HepG2 (cell line): ENCODE data around the gene ATP5MC2. TPM values are rescaled to one million over a fixed set of nuclear protein-coding genes. Genes with fewer than 3 reads are reported as not detected.

Experiments used
- ATAC-seq: fragments of 200-7000 bp; cut with Tn5 transposase; 3 replicates; pipeline ENCODE4 v1.9.1; 2020; ENCODE audit warnings: mild to moderate bottlenecking, moderate library complexity
- BruUV-seq: library from RNA; stranded (reverse); fragments of 400-500 nt; replicated peaks from 2 replicates; lab custom pipeline; 2021; lab: Mats Ljungman, UMichigan
- CTCF ChIA-PET: fragments of 300-600 bp; formaldehyde crosslinking; extraction: SDS; loops from one replicate; lab custom pipeline; 2021; ENCODE audit warnings: low total read pairs, inconsistent platforms, low intra/inter-chr PET ratio; lab: Yijun Ruan, JAX
- POLR2A ChIA-PET: fragments of 350-600 bp; sonication (Branson Sonifier 250); formaldehyde crosslinking; loops from one replicate; lab custom pipeline; 2020; ENCODE audit warnings: antibody characterized with exemption, inconsistent platforms; lab: Yijun Ruan, JAX
- DNase-seq: peaks from one replicate; pipeline ENCODE4 v3.0.0-alpha.2; 2015; ENCODE audit warnings: low spot score
- FAIRE-seq: peaks from 3 replicates; lab custom pipeline; 2011; peaks lifted over from hg19 to GRCh38; lab: Jason Lieb, UNC
- H2AFZ ChIP-seq: one replicate; pipeline ENCODE4 v1.6.1; 2011; ENCODE audit warnings: low read length, inconsistent platforms
- H3K27ac ChIP-seq: fragments of 300-600 bp; 3 replicates; pipeline ENCODE4 v1.8.0; 2011; ENCODE audit warnings: mixed run types, mild to moderate bottlenecking, mixed read lengths, low read length, inconsistent platforms; ENCODE audit not compliant: insufficient read depth; ENCODE audit errors: extremely low read length
- H3K27me3 ChIP-seq, 2 experiments: fragments of 200-600 bp in 1 of 2; 2 replicates in 1 of 2; 3 replicates in 1 of 2; pipeline versions ENCODE4 v1.6.0 to v1.8.0; 2011; ENCODE audit warnings: low read length in 2 of 2, mild to moderate bottlenecking in 2 of 2, moderate library complexity in 2 of 2, inconsistent platforms in 1 of 2; ENCODE audit not compliant: insufficient read depth in 2 of 2, control insufficient read depth in 1 of 2
- H3K36me3 ChIP-seq, 2 experiments: fragments of 200-600 bp in 1 of 2; replicated peaks in 1 of 2; 2 replicates in 1 of 2; 3 replicates in 1 of 2; pipeline versions ENCODE4 v1.5.1 to v1.8.0; 2011; ENCODE audit warnings: low read length in 2 of 2, inconsistent platforms in 1 of 2; ENCODE audit not compliant: insufficient read depth in 2 of 2, control insufficient read depth in 1 of 2
- H3K4me1 ChIP-seq: 2 replicates; pipeline ENCODE4 v1.5.1; 2012; ENCODE audit warnings: low read length, inconsistent platforms; ENCODE audit not compliant: insufficient read depth
- H3K4me2 ChIP-seq: 2 replicates; pipeline ENCODE4 v1.6.0; 2011; ENCODE audit warnings: low read depth, low read length, inconsistent platforms
- H3K4me3 ChIP-seq, 3 experiments: fragments of 200-600 bp in 1 of 3; sonication (generic), shearing (Covaris generic) in 1 of 3; replicated peaks in 1 of 3; 2 replicates each; pipeline ENCODE4 v1.5.1; 2011 to 2016; ENCODE audit warnings: low read length in 3 of 3, inconsistent platforms in 2 of 3, low read depth in 2 of 3, mild to moderate bottlenecking in 2 of 3, control low read depth in 1 of 3, mixed read lengths in 1 of 3; ENCODE audit not compliant: insufficient read depth in 1 of 3
- H3K79me2 ChIP-seq: one replicate; pipeline ENCODE4 v1.6.1; 2011; ENCODE audit warnings: low read length, inconsistent platforms; ENCODE audit not compliant: insufficient read depth
- H3K9ac ChIP-seq: 2 replicates; pipeline ENCODE4 v1.6.0; 2011; ENCODE audit warnings: mild to moderate bottlenecking, low read depth, low read length, inconsistent platforms; ENCODE audit not compliant: insufficient read depth
- H3K9me3 ChIP-seq: 2 replicates; pipeline ENCODE4 v1.5.1; 2012; ENCODE audit warnings: mild to moderate bottlenecking, low read length
- H4K20me1 ChIP-seq: 2 replicates; pipeline ENCODE4 v1.6.0; 2011; ENCODE audit warnings: inconsistent platforms, mild to moderate bottlenecking, low read length, moderate library complexity; ENCODE audit not compliant: insufficient read depth
- ATF3 ChIP-seq: sonication (generic); formaldehyde crosslinking; IDR thresholded peaks from 2 replicates; pipeline ENCODE4 v1.4.0; 2020; ENCODE audit warnings: missing genetic modification reagents
- CHCHD3 ChIP-seq: sonication (generic); formaldehyde crosslinking; IDR thresholded peaks from 2 replicates; pipeline ENCODE4 v1.8.0; 2022; ENCODE audit warnings: mild to moderate bottlenecking, missing genetic modification reagents, moderate library complexity
- SNAPC4 ChIP-seq: sonication (generic); formaldehyde crosslinking; IDR thresholded peaks from 2 replicates; pipeline ENCODE4 v1.4.0; 2020; ENCODE audit warnings: mild to moderate bottlenecking, missing genetic modification reagents
- SOX5 ChIP-seq: IDR thresholded peaks from 2 replicates; pipeline ENCODE4 v1.6.1; 2016; ENCODE audit warnings: borderline replicate concordance
- SP1 ChIP-seq, 2 experiments: fragments of 450-650 bp in 1 of 2; sonication (generic) in 1 of 2; formaldehyde crosslinking in 1 of 2; IDR thresholded peaks; 2 replicates each; pipeline versions ENCODE4 v1.4.0 to v1.6.1; 2016 to 2020; ENCODE audit warnings: missing genetic modification reagents in 1 of 2
- SP2 ChIP-seq: sonication (generic); formaldehyde crosslinking; IDR thresholded peaks from 2 replicates; pipeline ENCODE4 v1.5.1; 2020; ENCODE audit warnings: mild to moderate bottlenecking, missing genetic modification reagents
- TCF7 ChIP-seq: sonication (generic); IDR thresholded peaks from 2 replicates; pipeline ENCODE4 v1.6.1; 2016; ENCODE audit warnings: antibody characterized with exemption, low read depth
- ZBTB38 ChIP-seq: sonication (generic); formaldehyde crosslinking; IDR thresholded peaks from 2 replicates; pipeline ENCODE4 v1.5.1; 2020; ENCODE audit warnings: mild to moderate bottlenecking, missing genetic modification reagents
- ZNF263 ChIP-seq: sonication (generic); formaldehyde crosslinking; IDR thresholded peaks from 2 replicates; pipeline ENCODE4 v1.4.0; 2020; ENCODE audit warnings: missing genetic modification reagents
- ZNF382 ChIP-seq: sonication (generic); formaldehyde crosslinking; IDR thresholded peaks from 2 replicates; pipeline ENCODE4 v1.5.0; 2020; ENCODE audit warnings: missing genetic modification reagents, mild to moderate bottlenecking, borderline replicate concordance
- ZNF44 ChIP-seq: sonication (generic); formaldehyde crosslinking; IDR thresholded peaks from 2 replicates; pipeline ENCODE4 v1.5.1; 2020; ENCODE audit warnings: mild to moderate bottlenecking, missing genetic modification reagents
- WGBS: methylation state at CpG from one replicate; pipeline ENCODE4 v1.1.6; 2017; ENCODE audit warnings: low lambda C conversion rate; 5-methylcytosine and 5-hydroxymethylcytosine counted together
- in situ Hi-C: cut with HindIII; loops from 2 replicates; pipeline ENCODE4 v1.10.0; 2017; ENCODE audit warnings: low pct_unique_long_range_greater_than_20kb; ENCODE audit not compliant: extremely low pct_ligation_motif_present
- intact Hi-C: fragments of 100-400 bp; cut with micrococcal nuclease; formaldehyde crosslinking; loops from one replicate; pipeline ENCODE4 v1.10.0; 2022; ENCODE audit not compliant: unreplicated experiment
- polyA plus RNA-seq, 8 experiments: library from polyadenylated mRNA; depleted of rRNA in 3 of 8; stranded (reverse) in 7 of 8; unstranded in 1 of 8; fragments of >200 nt; fragmentation: Illumina TruSeq in 4 of 8; extraction: Trizol in 4 of 8; gene quantifications; 2 replicates each; pipeline versions ENCODE4 v1.2.1 to v1.2.3, GENCODE V29; 2011 to 2016; ENCODE audit warnings: low read depth in 4 of 8, missing spikeins in 1 of 8, mixed read lengths in 1 of 8; ENCODE audit not compliant: insufficient read depth in 1 of 8
- total RNA-seq, 5 experiments: library from RNA; depleted of rRNA; stranded (reverse); fragments of >200 nt; fragmentation: Illumina TruSeq; extraction: Trizol; gene quantifications; 2 replicates each; pipeline ENCODE4 v1.2.3, GENCODE V29; 2016; ENCODE audit warnings: low read depth in 1 of 5

The ATP5MC2 gene
- total and polyA plus RNA-seq, 2 of the 13 experiments (the other 11 are each of a cell fraction or from before 2014, with no cell fraction given): 230 to 257 TPM

GRCh38 chr12:53645165-53645564, 30.7 kb downstream of the ATP5MC2 start:
- FAIRE-seq: no peak
- Histone ChIP-seq H3K79me2 (no peaks in the 10 kb centered on the region), H3K9me3 (no peaks in the 10 kb centered on the region), H2AFZ (no peak overlapping the region), H3K4me3 (no peak overlapping the region), H4K20me1 (no peaks in the 10 kb centered on the region), H3K9ac (no peak overlapping the region), H3K4me2 (no peak overlapping the region), H3K27me3 (no peaks in the 10 kb centered on the region), H3K27ac (no peak overlapping the region), H3K36me3 (no peaks in the 10 kb centered on the region), H3K4me1 (peaks cover 19% of the 10 kb centered on the region)
- ChIA-PET POLR2A (interaction anchor here (1.0 kb wide), 1 partner anchor 19 kb away, joined by 4 read pairs; the partner anchor contains the start of gene ATF7), CTCF (no interaction called here)
- in situ Hi-C loops (no loop called here), intact Hi-C loops (no loop called here)
- no peak for ATAC-seq
- TF ChIP-seq ZNF44 (CRISPR knock-in tag) (no peak), ZNF263 (CRISPR knock-in tag) (no peak), SP1 (IDR thresholded peaks at IDR 0.05) (no peak), SP1 (CRISPR knock-in tag; IDR thresholded peaks at IDR 0.05) (no peak), SOX5 (no peak), TCF7 (no peak), ATF3 (no peak), ZNF382 (no peak), ZBTB38 (CRISPR knock-in tag) (no peak), SP2 (CRISPR knock-in tag) (no peak), SNAPC4 (CRISPR knock-in tag) (no peak), CHCHD3 (no peak)
- no peak for DNase-seq
- 71% methylated on average over 3 of the region's 3 CpGs for WGBS
- BruUV-seq: no TSS peak
